ENCODE results near the gene EFCAB6.

The EFCAB6 gene

DNA sequence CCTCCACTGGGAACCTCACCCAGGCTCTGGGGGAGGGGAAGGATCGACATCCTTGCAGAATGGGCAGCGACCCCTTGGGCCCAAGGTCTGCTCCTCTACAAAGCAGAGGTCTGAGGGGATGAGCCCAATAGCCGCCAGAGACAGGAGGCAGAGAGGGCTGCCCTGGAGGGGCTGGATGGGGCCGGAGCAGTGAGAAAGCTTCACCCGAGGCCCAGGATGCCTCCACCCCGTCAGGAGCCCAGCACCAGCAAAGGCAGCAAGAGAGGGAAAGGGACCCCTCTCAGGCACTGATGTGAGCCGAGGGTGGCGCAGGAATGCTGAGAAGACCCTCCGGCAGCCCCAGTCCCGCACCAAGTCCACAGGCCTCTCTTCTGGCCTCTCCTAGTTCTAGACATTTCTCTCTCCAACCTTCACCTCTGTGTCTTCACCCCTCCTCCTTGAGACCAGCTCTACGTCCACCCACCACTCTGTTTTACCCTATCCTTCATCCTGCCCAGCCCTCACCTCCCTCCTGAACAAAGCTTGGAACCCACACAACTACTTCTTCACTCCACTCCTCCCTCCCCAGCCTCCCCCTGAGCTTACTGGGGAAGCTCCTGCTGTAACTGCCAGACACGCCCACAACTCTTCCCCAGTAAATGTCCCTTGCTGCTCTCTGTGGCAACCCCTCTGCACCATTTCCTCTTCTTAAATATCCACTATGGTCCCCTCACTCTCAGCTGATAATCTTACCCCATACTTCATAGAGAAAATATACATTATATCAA, 268.4 kb downstream of the EFCAB6 start:
- DNase-seq (ENCODE audit: low read depth): no peak

DNA sequence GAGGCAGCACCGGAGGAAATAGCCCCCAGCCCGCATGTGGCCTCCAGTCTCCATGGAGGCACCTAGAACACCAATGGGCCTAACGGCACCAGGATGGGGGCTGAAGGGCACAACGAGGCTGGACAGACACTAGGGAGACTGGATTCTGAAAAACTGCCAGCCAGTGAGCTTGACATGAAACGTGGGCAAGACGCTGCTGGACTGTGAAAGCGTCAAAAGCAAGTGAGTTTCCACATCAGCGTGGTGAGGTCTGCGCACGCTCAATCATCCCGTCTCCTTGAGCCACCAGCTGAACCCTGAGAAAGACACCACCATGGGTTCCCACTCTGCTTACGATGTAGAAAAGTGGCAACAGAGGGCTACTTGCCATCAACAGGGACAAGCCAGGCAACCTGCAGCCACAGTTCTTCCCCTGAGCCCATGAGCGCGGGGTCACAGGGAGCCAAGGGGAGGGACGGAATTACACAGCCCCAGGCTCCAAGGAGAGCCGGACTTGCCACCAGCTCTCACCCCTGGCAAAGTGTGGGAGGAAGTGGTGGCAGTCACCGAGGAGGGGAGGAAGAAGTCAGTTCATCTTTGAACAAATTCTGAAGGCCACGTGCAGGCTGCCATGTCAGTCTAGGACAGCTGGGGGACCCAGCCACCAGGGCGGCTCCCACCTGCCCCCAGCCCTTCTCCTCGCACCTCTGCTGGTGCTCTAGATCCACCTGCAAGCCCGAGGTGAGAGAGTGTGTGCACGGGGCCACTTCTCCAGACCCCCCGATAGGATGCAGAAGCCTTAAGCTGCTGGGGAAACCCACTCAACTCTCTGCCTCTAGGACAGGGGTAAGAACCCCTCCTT, 269.2 kb downstream of the EFCAB6 start:
- no peak for DNase-seq (ENCODE audit: low read depth)

DNA sequence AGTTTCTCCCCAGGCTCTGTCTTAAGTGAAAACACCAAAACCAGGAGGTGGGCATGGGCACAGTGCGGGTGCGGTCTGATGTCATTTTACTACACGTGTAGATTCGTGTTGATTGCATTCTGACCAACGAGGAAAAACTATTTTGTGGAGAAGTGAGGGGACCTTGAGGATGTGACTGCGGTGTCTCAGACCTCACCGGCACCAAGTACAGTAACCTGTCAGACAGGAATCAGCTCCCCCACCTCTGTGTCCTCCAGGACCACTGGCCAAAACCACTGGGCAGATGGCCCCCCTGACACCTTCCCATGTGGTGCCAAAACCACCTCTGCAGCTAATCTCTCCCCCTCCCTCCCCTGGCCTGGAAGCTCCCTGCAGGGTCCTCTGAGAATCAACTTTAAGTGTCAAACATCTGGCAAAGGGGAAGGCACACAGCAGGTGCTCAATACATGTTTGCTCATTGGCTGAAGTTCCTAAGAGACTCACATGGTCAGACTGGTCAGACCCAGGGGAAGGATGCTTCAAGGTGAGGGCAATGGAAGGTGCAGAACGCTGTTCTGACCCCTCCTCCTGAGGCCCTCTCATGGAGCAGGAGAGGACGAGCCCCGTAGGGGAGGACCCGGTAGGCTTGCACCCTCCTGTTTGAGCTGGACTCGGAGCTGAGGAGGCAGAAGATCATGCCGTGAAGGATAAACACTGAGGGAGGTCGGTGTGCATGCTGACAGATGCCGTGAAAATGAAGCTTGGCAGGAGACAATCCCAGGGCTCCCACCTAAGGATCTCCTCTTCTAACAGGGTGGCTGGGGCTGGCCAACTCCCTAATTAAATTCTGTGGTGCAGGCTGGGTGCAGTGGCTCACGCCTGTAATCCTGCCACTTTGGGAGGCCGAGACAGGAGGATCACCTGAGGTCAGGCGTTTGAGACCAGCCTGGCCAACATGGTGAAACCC, 270.4 kb downstream of the EFCAB6 start:
- DNase-seq (ENCODE audit: low read depth): no peak

DNA sequence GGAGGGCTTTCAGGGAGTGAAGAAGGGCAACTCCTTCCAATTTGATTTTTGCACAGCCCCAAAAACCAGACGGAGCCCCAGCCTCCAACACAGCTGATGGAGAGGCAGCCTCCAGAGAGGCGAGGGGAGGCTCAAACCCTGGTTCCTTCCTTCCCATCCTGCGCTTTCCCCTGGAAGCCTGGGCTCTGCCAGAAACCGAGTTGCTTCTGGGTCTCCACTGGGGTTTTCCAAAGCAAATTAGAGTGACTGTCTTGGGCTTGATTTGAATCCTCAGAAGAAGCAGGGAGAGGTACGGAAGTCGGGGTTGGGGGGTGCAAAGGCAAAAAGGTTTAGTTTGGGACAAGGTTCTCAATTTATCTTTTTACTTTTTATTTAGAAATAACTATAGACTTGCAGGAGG, 271.1 kb downstream of the EFCAB6 start:
- no peak for DNase-seq (ENCODE audit: low read depth)

DNA sequence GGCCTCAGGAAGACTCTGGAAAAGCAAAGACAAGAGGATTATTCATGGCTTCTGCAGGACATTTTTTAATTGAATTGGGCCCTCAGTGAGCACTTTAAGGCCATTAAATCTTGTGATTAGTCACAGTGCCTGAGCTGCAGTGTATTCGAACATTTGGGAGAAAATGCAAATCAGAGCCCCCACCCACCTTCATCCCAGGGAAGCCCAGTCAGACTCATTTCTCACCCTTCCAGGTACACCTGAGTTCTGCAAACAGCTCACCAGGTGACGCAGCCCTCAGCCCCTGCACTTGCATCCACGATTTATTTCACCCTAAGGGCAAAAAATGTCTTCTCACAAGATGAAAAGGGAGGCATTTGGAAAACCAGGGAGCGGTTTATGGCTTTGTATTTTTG, 271.6 kb downstream of the EFCAB6 start:
- DNase-seq (ENCODE audit: low read depth): no peak

DNA sequence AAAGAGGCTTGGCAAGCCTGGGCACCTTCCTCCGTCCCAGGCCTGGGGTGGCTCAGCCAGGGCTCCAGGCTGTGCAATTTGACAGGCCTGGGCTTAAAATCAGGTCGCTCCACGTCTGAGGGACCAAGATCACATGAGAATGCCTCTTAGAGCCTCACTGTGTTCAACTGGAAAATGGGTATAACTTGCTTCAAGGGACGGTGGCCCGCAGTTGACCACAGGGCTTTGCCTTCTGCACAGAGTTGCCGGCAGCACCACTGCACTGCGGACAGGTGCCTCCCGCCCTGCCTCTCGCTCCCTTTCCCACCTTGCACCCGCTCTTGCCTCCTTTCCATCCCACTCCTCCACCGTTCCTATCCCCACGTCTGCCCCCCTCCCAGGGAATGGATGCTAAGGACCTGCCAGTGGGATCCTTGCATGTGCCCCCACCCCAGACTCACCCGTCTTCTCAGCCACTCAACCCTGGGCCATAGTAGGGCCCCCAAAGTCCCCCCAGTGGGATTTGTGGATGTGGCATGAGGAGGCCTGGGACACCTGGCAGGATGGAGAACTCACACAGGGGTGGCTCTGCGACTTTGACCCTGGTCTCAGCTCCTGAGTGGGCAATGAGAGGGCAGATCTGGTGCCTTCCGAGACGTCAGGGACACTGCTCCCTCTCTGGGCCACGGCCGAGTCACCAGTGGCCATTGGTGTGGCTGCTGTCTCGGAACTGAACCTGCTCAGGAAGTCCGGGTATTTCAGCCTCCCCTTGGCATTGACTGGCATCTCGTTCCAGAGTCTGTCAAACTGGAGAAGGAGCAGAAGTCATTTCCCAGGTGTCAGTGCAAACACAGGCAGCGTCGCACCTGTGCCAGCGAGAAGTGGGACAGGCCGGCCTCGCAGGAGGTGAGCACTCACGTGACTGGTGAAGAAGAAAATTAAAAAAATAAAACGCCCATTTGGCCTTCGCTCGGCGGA, 272.3 kb downstream of the EFCAB6 start:
- DNase-seq (ENCODE audit: low read depth): no peak

DNA sequence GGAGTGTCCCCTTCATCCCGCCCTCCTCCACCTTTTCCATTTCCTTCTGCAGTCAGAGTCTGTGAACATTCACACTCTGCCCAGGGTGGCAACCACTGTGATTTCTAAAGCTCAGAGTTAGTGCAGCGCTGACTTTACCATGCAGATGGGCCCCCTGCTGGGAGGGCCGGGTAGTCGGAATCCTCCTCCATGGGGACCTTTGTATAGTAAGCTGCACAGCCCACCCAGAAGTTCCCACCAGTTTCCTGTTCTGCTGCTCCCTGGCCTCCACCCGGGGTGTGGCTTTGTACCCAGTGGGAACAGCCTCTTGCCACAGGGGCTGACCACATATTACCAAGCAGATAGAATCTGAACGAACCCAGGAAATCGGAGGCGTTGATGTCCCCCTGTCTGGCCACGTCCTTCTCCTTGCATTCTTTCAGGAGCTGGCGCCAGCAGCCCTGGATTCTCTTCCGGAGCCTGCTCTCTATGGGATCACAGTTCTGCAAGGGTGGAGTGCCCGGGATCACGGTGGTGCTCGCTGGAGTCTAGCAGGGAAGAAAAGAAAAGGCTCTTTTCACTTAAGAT, 275.0 kb downstream of the EFCAB6 start:
- no peak for DNase-seq (ENCODE audit: low read depth)

DNA sequence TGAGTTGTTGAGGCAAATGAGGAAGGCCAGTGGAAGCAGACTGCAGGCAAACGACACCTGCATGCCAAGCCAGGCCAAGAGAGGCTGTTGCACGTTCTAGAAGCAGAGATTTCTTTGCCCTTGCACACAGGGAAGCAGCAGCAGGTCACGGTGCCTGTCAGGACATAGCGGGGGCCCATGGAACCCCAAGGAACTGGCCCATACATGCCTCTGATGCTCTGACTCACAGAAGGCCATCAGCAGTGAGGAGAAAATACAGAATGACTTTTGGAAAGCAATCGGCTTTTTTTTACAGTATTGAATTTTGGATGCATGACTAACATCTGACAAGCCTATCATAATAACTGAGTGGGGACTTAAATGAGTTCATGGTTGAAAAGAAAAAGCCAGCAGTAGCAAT, 276.4 kb downstream of the EFCAB6 start:
- no peak for DNase-seq (ENCODE audit: low read depth)

DNA sequence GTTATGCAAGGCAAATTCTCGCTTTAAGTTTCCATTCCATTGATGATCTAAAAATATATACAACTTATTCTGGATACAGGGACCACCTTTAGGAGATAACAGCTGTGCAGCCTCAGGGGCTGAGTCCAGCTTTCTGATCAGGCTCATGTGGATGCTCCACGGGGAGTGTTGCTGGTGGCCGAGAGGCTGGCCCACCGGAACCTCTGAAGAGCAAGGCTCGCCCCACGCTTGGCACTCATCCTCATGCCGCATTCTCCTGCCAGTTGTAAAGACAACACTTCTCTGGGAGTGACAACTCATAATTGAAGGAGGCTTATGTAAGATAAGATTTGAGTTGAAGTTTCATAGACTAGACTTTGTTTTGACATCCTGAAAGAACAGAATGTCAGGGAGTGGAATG, 276.8 kb downstream of the EFCAB6 start:
- DNase-seq (ENCODE audit: low read depth): no peak

DNA sequence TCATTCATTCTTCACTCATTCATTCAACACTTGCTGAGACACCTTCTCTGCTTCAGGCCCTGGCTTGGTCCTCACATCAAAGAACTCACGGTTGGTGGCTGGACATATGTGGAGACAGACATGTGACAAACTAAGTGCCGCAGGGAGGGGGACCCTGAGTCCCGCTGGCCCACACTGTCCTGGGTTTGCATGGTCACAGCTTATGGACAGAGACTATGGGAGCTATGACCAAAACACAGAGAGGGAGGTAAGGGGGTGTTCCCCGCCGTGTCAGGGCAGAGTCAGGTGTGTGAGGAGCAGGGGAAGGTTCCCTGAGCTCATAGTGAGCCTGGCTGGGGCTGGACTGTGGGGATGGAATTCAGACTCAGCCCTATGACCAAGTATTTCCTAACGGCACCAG, 277.2 kb downstream of the EFCAB6 start:
- no peak for DNase-seq (ENCODE audit: low read depth)

DNA sequence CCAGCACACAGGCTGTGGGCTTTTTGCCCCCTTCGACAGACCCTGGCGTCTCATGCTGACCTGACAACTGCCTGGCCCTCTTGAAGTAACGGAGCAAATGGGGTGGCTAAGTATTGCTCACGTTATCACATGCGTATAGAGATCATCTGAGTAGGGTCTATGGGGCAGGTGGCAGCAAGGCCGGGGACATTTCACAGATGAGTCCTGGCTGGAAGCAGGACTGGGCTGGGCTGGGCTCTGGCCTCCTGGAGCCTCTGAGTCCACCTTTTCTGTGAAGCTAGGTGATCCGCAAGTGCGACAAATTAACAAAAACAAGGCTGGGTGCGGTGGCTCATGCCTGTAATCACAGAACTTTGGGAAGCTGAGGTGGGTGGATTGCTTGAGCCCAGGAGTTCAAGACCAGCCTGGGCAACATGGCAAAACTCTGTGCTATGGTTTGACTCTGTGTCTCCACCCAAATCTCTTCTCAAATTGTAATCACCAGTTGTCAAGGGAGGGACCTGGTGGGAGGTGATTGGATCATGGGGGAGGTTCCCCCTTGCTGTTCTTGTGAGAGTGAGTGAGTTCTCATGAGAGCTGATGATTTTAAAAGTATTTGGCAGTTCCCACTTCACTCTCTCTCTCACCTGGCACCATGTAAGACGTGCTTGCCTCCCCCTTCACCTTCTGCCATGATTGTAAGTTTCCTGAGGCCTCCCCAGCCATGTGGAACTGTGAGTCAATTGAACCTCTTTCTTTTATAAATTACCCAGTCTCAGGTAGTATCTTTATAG, 278.3 kb downstream of the EFCAB6 start:
- DNase-seq (ENCODE audit: low read depth): no peak

DNA sequence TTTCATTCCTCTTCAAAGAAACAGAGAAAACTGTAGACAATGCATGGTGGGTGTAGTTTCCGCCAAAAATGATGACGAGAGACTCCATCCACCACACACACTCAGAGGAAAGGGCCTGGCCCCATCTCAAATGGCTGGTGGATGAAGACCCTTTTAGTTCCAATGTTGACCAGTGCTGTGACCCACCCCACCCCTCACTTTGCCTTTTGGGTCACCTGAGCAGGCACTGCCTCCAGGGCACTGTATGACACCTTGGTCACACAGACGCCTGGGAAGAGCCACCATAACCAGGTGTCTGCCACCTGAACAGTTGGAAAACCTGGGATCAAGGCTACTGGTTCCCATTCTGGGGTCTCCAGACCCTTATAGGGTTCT, 279.0 kb downstream of the EFCAB6 start:
- no peak for DNase-seq (ENCODE audit: low read depth)

DNA sequence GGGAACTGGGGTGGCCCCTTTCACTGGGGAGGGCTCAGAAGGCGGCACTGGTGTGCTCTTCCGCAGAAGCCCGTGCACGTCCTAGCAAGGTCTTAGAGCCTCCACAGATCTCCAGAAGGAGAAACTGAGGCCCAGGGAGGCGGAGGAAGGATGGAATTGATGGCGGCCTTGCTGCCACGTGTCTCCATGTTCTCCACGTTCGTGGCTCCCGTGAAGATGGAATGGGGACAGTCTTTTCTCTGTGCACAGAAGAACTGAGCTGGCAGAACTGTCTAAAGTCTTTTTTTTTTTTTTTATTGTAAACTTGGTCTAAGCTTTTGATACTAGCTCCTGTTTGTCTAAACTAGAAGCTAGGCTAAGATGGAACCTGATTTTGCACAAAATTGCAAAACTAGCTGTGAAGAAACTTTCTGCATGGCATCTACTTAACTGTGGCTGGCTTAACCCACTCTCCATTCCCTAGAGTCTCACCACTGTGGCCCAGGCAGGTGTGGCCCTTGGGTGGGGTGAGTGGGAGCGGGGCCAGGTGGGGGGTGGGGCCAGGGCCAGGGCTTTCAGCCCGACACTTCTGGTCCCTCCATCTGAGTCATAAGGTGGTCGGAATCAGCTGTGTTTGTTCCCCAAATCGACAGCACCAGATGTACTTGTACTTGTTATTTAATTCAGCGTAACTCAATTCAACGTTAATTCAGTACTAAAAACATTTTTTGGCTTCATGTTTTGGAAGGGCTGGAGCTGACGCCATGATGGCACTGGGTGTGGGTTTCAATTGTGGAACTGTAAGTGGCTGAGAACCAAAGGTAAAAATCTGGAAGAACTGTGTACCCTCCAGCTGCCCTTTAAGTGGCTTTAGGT, 279.6 kb downstream of the EFCAB6 start:
- DNase-seq (ENCODE audit: low read depth): no peak

DNA sequence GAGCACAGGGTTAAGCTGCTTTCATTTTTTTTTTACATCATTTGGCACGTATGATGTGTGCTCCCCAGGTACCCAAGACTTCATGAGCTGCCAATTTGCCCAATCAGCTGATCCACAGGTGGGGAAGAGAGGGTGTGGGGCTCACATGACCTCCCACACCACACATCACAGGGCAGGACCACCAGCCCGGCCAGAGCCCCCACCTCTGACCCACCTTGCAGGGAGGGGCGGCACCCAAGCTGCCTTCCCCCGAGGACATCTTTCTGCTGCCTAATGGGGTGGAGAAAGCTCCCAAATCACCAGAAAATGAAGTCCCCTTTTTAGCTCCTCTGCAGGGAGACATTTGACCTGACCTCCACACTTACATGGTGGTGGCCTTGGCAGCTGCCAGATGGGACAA, 280.5 kb downstream of the EFCAB6 start:
- DNase-seq (ENCODE audit: low read depth): no peak

DNA sequence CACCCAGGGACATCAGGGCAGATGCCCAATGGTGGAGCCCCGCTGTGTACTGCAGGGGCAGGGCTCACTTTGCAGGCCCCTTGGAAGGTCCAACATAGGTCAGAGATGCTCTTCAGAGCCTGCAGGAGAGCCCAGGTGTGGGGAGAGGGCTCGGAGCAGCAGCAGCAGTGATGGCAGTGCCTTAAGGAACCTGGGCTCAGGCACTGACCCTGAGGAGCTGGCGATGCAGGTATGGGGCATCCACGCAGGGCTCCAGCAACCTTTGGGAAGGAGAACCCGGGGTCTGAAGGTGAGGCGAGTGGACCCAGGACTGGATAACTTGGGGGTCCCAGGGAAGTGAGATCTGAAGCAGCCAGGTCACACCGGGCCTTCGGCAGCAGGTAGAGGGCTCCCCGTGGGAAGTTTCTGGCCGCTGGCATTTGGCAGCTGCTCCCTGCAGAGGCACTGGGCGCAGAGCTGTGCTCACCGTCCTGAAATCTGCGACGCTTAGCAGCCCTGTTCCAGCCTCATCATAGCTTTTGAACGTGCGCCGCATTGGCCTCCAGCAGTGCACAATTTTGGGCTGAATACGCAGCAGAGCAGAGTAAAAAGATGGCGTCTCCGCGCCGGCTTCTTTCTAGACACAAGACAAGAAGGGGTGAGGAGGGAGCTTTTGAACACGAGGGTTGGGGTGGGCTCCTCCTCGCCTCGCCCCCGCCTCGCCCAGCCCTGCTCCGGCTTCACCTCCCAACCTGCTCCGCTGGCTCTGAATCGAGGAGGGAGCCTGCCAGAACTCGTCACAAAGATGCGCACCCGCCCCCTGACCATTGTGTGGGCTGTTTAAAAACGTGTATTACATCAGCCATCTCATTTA, 281.5 kb downstream of the EFCAB6 start:
- DNase-seq (ENCODE audit: low read depth): no peak

DNA sequence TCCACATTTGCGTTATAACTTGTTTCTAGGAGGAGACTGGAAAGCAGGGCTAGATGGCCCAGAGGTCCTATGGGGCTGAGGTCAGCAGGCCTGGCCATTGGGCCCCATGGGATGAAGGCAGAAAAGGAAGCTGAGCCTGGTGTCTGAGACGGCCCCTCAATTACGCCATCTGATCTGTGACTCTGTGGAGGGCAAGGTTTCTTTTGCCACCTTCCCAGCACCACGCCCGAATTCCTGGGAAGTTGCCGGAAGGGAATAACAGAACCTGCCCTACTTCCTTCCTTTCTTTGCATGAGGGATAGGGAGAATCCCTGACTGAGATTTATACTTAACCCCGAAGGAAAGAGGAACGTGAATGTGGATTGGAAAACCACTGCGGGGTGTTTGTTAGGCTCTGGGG, 282.2 kb downstream of the EFCAB6 start:
- no peak for DNase-seq (ENCODE audit: low read depth)

DNA sequence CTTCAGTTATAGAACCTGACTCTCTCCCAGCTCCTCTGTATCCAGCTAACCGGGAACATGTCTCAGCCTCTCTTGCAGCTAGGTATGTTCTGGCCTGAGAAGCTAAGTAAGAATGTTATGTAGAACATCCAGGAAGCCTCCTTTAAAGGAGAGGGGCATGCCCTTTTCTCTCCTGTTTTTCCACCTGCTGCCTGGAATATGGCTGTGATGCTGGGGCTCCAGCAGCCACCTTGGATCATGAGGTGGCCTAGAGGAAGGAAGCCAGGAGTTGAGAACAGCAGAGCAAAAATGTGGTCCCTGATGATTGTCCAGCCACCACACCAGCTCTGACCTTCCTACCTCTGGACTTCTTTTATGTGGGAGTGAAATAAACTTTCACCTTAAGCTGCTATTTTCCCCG, 282.6 kb downstream of the EFCAB6 start:
- DNase-seq (ENCODE audit: low read depth): no peak
